MCF 10A (cell line): ENCODE data around the gene ERAS. TPM values are rescaled to one million over a fixed set of nuclear protein-coding genes. Genes with fewer than 3 reads are reported as not detected.

Experiments used
- BruUV-seq: library from RNA; stranded (reverse); fragments of 400-500 nt; replicated peaks from 2 replicates; lab custom pipeline; 2021; lab: Mats Ljungman, UMichigan
- CTCF ChIA-PET: fragments of 300-600 bp; sonication (Branson Sonifier 250); formaldehyde crosslinking; extraction: SDS; loops from one replicate; lab custom pipeline; 2021; ENCODE audit warnings: antibody characterized with exemption, inconsistent platforms; lab: Yijun Ruan, JAX
- POLR2A ChIA-PET: fragments of 300-600, 350-650 bp; sonication (Branson Sonifier 250); formaldehyde crosslinking; extraction: SDS; loops from one replicate; lab custom pipeline; 2020; ENCODE audit warnings: antibody characterized with exemption, inconsistent platforms; lab: Yijun Ruan, JAX
- DNase-seq: peaks from one replicate; pipeline ENCODE4 v3.0.0-alpha.2; 2018; ENCODE audit not compliant: unreplicated experiment
- H3K27ac Mint-ChIP-seq: one replicate; pipeline ENCODE4 v1.8.0; 2022; ENCODE audit warnings: mild to moderate bottlenecking, low read depth, mixed read lengths; ENCODE audit not compliant: unreplicated experiment
- H3K27me3 Mint-ChIP-seq: one replicate; pipeline ENCODE4 v1.8.0; 2022; ENCODE audit warnings: mixed read lengths; ENCODE audit not compliant: insufficient read depth, unreplicated experiment
- H3K36me3 Mint-ChIP-seq: one replicate; pipeline ENCODE4 v1.8.0; 2022; ENCODE audit warnings: mild to moderate bottlenecking, moderate library complexity, mixed read lengths; ENCODE audit not compliant: insufficient read depth, unreplicated experiment
- H3K4me1 Mint-ChIP-seq: one replicate; pipeline ENCODE4 v1.8.0; 2022; ENCODE audit warnings: mixed read lengths; ENCODE audit not compliant: insufficient read depth, unreplicated experiment
- H3K4me3 Mint-ChIP-seq: one replicate; pipeline ENCODE4 v1.8.0; 2022; ENCODE audit warnings: mild to moderate bottlenecking, moderate library complexity, mixed read lengths; ENCODE audit not compliant: unreplicated experiment
- H3K9me3 Mint-ChIP-seq: one replicate; pipeline ENCODE4 v1.8.0; 2022; ENCODE audit warnings: mixed read lengths; ENCODE audit not compliant: unreplicated experiment
- CTCF ChIP-seq: fragments of 200-600 bp; IDR thresholded peaks from one replicate; pipeline ENCODE4 v1.8.0; 2022; ENCODE audit warnings: antibody characterized with exemption, mild to moderate bottlenecking; ENCODE audit not compliant: unreplicated experiment
- intact Hi-C: fragments of 100-400 bp; cut with micrococcal nuclease; formaldehyde crosslinking; loops from 2 replicates; pipeline ENCODE4 v1.14.1; 2022
- total RNA-seq: library from RNA; stranded (reverse); gene quantifications from 2 replicates; pipeline ENCODE4 v1.2.3, GENCODE V29; 2022

Gene ERAS
- total RNA-seq, 1 experiment from 2014 or later: not detected

GRCh38 chrX:48823053-48823452, 3.3 kb upstream of the ERAS start:
- CTCF ChIA-PET: interaction anchor here (0.9 kb wide), 1 partner anchor 987 kb away, joined by 5 read pairs; no protein-coding TSS in a partner anchor

GRCh38 chrX:48824066-48824465, 2.2 kb upstream of the ERAS start:
- ChIA-PET POLR2A (no interaction called here), CTCF (no interaction called here)
- Mint-ChIP-seq H3K4me1 (no peaks in the 10 kb centered on the region), H3K27me3 (no peaks in the 10 kb centered on the region), H3K27ac (no peak overlapping the region), H3K9me3 (peaks cover 8% of the 10 kb centered on the region), H3K4me3 (no peak overlapping the region), H3K36me3 (peaks cover 27% of the 10 kb centered on the region)
- no peak for TF ChIP-seq CTCF
- intact Hi-C loops: no loop called here
- BruUV-seq: no TSS peak
- no peak for DNase-seq

More at GRCh38 chrX:48823053-48823452, 3.3 kb upstream of the ERAS start:
- DNase-seq: no peak
- H3K36me3 Mint-ChIP-seq: peaks cover 27% of the 10 kb centered on the region
- H3K9me3 Mint-ChIP-seq: peaks cover 8% of the 10 kb centered on the region
- TSS peak; percentile 33 for BruUV-seq
- no peak for TF ChIP-seq CTCF
- intact Hi-C loops: no loop called here
- POLR2A ChIA-PET: interaction anchor here (0.6 kb wide), 1 partner anchor 22 kb away, joined by 3 read pairs; no protein-coding TSS in a partner anchor
- no peak overlapping the region for H3K4me3 Mint-ChIP-seq
- H3K27me3 Mint-ChIP-seq: no peaks in the 10 kb centered on the region
- H3K4me1 Mint-ChIP-seq: no peaks in the 10 kb centered on the region
- H3K27ac Mint-ChIP-seq: no peak overlapping the region

GRCh38 chrX:48826876-48827653, 752 bp downstream of the ERAS start:
- Mint-ChIP-seq H3K9me3 (no peaks in the 10 kb centered on the region), H3K4me1 (no peaks in the 10 kb centered on the region), H3K4me3 (no peak overlapping the region), H3K27me3 (no peaks in the 10 kb centered on the region), H3K27ac (no peak overlapping the region), H3K36me3 (peaks cover 12% of the 10 kb centered on the region)
- TF ChIP-seq CTCF: no peak
- intact Hi-C loops: no loop called here
- CTCF ChIA-PET: no interaction called here
- no TSS peak for BruUV-seq
- POLR2A ChIA-PET: no interaction called here
- DNase-seq: no peak

GRCh38 chrX:48827654-48827968, 1.3 kb downstream of the ERAS start:
- no peaks in the 10 kb centered on the region for H3K4me1 Mint-ChIP-seq
- no peak for TF ChIP-seq CTCF

More at GRCh38 chrX:48827654-48827968, 1.3 kb downstream of the ERAS start:
- Mint-ChIP-seq H3K27me3 (no peaks in the 10 kb centered on the region), H3K27ac (no peak overlapping the region), H3K4me3 (no peak overlapping the region), H3K9me3 (no peaks in the 10 kb centered on the region), H3K36me3 (peaks cover 7% of the 10 kb centered on the region)
- no TSS peak for BruUV-seq
- ChIA-PET CTCF (no interaction called here), POLR2A (no interaction called here)
- intact Hi-C loops: no loop called here
- no peak for DNase-seq
